Omental fat pad (tissue), 4 donors: Measurements from ENCODE around the gene G6PC3. TPM values are rescaled to one million over a fixed set of nuclear protein-coding genes. Genes with fewer than 3 reads are reported as not detected.

Experiments used
- ATAC-seq: fragments of 150-250 bp; one replicate; pipeline ENCODE4 v1.9.1; 2016; ENCODE audit warnings: mild to moderate bottlenecking, moderate library complexity; ENCODE audit not compliant: low FRiP score
- DNase-seq: peaks from one replicate; pipeline ENCODE4 v3.0.0-alpha.2; 2019; ENCODE audit warnings: low spot score
- CTCF ChIP-seq, 3 donors: fragments of 450-650 bp; IDR thresholded peaks; one replicate each; pipeline ENCODE4 v1.5.1; 2016 to 2017; ENCODE audit warnings: antibody characterized with exemption in 3 of 3, mild to moderate bottlenecking in 3 of 3, moderate library complexity in 2 of 3
- total RNA-seq, 4 donors: library from RNA; depleted of rRNA; stranded (reverse); fragments of >200 nt; gene quantifications; one replicate each; pipeline ENCODE4 v1.1.0, GENCODE V29; 2016

Gene G6PC3
- total RNA-seq, 4 donors from 2014 or later, result 30.1 to 58.3 (median 39.0) TPM

GRCh38 chr17:44091200-44091997, 20.9 kb downstream of the G6PC3 start:
- no peak for TF ChIP-seq CTCF (IDR thresholded peaks at IDR 0.05)
- DNase-seq (no peak), ATAC-seq (no peak)

- no peak for TF ChIP-seq CTCF (IDR thresholded peaks at IDR 0.05)
- DNase-seq, result no peak
- no peak for ATAC-seq
These were observed 21.5 kb downstream of the G6PC3 start for GRCh38 chr17:44092051-44092450.

- DNase-seq (no peak), ATAC-seq (no peak)
- TF ChIP-seq CTCF (IDR thresholded peaks at IDR 0.05), result no peak
These were observed 22.8 kb downstream of the G6PC3 start for GRCh38 chr17:44093231-44093900.

- no peak for ATAC-seq
These were observed 24.3 kb downstream of the G6PC3 start for GRCh38 chr17:44094701-44095387.

GRCh38 chr17:44095388-44095646, 24.8 kb downstream of the G6PC3 start:
- DNase-seq, result no peak
- TF ChIP-seq CTCF (IDR thresholded peaks at IDR 0.05), result no peak
- ATAC-seq, result no peak

More at GRCh38 chr17:44094701-44095387, 24.3 kb downstream of the G6PC3 start:
- TF ChIP-seq CTCF (IDR thresholded peaks at IDR 0.05), result no peak
- no peak for DNase-seq

- ATAC-seq, result peak; percentile 80
- no peak for TF ChIP-seq CTCF (IDR thresholded peaks at IDR 0.05)
- DNase-seq, result no peak
These were observed 25.3 kb downstream of the G6PC3 start for GRCh38 chr17:44095647-44096496.
